A673 (cell line): ENCODE measurements around the gene ARMC10. TPM values are rescaled to one million over a fixed set of nuclear protein-coding genes. Genes with fewer than 3 reads are reported as not detected.

Source experiments
- BruUV-seq: library from RNA; stranded (reverse); fragments of 400-500 nt; replicated peaks from 2 replicates; lab custom pipeline; 2021; lab: Mats Ljungman, UMichigan
- CTCF ChIA-PET: fragments of 300-600 bp; sonication (Branson Sonifier 250); formaldehyde crosslinking; loops from one replicate; lab custom pipeline; 2022; ENCODE audit warnings: antibody characterized with exemption; lab: Charles Lee
- POLR2A ChIA-PET: fragments of 300-600 bp; sonication (Branson Sonifier 250); formaldehyde crosslinking; loops from one replicate; lab custom pipeline; 2022; ENCODE audit warnings: antibody characterized with exemption; ENCODE audit not compliant: low non-redundant PET; lab: Charles Lee
- DNase-seq: peaks from one replicate; pipeline ENCODE4 v3.0.0-alpha.2; 2015; ENCODE audit warnings: low spot score
- H3K27ac ChIP-seq: fragments of 200-600 bp; sonication (generic); 2 replicates; pipeline ENCODE4 v1.5.1; 2016; ENCODE audit warnings: mixed run types, low read depth, mild to moderate bottlenecking, mixed read lengths, antibody characterized with exemption, low read length; ENCODE audit not compliant: poor library complexity, severe bottlenecking
- H3K27me3 ChIP-seq: fragments of 200-600 bp; sonication (generic); replicated peaks from 2 replicates; pipeline ENCODE4 v1.6.1; 2017; ENCODE audit warnings: mixed run types, low read depth, mild to moderate bottlenecking, mixed read lengths, antibody characterized with exemption, low read length; ENCODE audit not compliant: insufficient read depth, poor library complexity
- H3K36me3 ChIP-seq: fragments of 200-600 bp; sonication (generic); 2 replicates; pipeline ENCODE4 v1.6.1; 2016; ENCODE audit warnings: mixed run types, mild to moderate bottlenecking, mixed read lengths, antibody characterized with exemption, low read length; ENCODE audit not compliant: insufficient read depth, poor library complexity, severe bottlenecking
- H3K4me1 ChIP-seq: fragments of 200-600 bp; sonication (generic); 2 replicates; pipeline ENCODE4 v1.6.1; 2017; ENCODE audit warnings: mixed run types, mild to moderate bottlenecking, mixed read lengths, antibody characterized with exemption, low read length; ENCODE audit not compliant: insufficient read depth, poor library complexity, severe bottlenecking
- H3K4me3 ChIP-seq: fragments of 200-600 bp; sonication (generic); 2 replicates; pipeline ENCODE4 v1.5.1; 2016; ENCODE audit warnings: low read depth, mixed run types, mild to moderate bottlenecking, mixed read lengths, low read length; ENCODE audit not compliant: poor library complexity, severe bottlenecking
- H3K9me3 ChIP-seq: fragments of 200-600 bp; sonication (generic); 2 replicates; pipeline ENCODE4 v1.6.1; 2016; ENCODE audit warnings: mixed run types, low read depth, mild to moderate bottlenecking, mixed read lengths, antibody characterized with exemption, low read length; ENCODE audit not compliant: poor library complexity, severe bottlenecking
- EZH2 ChIP-seq: fragments of 200-600 bp; sonication (generic); IDR thresholded peaks from 2 replicates; pipeline ENCODE4 v1.6.1; 2017; ENCODE audit warnings: borderline replicate concordance, low read depth, mild to moderate bottlenecking, mixed read lengths, antibody characterized with exemption, low read length; ENCODE audit not compliant: poor library complexity, severe bottlenecking
- intact Hi-C: fragments of 100-400 bp; cut with micrococcal nuclease; formaldehyde crosslinking; loops from one replicate; pipeline ENCODE4 v1.10.0; 2022; ENCODE audit not compliant: unreplicated experiment
- total RNA-seq: library from RNA; stranded (reverse); gene quantifications from 2 replicates; pipeline ENCODE4 v1.2.3, GENCODE V29; 2021
- TF ChIP-seq, protein P1 (sequence below): fragments of 300-800, 200-600 bp; sonication (generic); conservative IDR thresholded peaks from 2 replicates; pipeline ENCODE4 v1.5.1; 2017; ENCODE audit warnings: low read depth, mild to moderate bottlenecking, antibody characterized with exemption, low read length, moderate library complexity, mixed read lengths

Gene ARMC10
- total RNA-seq, 1 experiment from 2014 or later = 32.0 TPM

DNA sequence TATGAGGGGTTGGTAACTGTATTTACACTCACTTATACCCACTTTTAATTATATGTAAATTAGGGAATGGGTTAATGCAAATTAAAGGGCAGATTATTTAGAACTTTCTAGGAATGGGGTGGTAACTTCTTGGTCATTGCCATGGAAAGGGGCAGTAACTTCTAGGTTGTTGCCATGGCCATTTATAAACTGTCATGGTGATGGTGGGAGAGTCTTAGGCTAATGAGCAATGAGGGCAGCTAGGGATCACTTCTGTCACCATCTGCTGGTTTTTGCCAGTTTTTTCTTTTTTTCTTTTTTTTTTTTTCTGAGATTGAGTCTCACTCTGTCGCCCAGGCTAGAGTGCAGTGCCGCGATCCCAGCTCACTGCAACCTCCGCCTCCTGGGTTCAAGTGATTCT is 40.8 kb downstream of the ARMC10 start:
- Histone ChIP-seq H3K4me3 (no peak overlapping the region), H3K9me3 (no peaks in the 10 kb centered on the region), H3K36me3 (peaks cover 7% of the 10 kb centered on the region), H3K4me1 (no peaks in the 10 kb centered on the region), H3K27me3 (no peaks in the 10 kb centered on the region), H3K27ac (no peak overlapping the region)
- intact Hi-C loops = no loop called here
- ChIA-PET CTCF (no interaction called here), POLR2A (no interaction called here)
- BruUV-seq = no TSS peak
- DNase-seq = no peak
- TF ChIP-seq, protein P1, sequence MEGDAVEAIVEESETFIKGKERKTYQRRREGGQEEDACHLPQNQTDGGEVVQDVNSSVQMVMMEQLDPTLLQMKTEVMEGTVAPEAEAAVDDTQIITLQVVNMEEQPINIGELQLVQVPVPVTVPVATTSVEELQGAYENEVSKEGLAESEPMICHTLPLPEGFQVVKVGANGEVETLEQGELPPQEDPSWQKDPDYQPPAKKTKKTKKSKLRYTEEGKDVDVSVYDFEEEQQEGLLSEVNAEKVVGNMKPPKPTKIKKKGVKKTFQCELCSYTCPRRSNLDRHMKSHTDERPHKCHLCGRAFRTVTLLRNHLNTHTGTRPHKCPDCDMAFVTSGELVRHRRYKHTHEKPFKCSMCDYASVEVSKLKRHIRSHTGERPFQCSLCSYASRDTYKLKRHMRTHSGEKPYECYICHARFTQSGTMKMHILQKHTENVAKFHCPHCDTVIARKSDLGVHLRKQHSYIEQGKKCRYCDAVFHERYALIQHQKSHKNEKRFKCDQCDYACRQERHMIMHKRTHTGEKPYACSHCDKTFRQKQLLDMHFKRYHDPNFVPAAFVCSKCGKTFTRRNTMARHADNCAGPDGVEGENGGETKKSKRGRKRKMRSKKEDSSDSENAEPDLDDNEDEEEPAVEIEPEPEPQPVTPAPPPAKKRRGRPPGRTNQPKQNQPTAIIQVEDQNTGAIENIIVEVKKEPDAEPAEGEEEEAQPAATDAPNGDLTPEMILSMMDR = no peak
- no peak for TF ChIP-seq EZH2

GRCh38 chr7:103116511-103116910 is 41.6 kb downstream of the ARMC10 start:
- POLR2A ChIA-PET = no interaction called here
- BruUV-seq = no TSS peak
- no peaks in the 10 kb centered on the region for H3K27me3 ChIP-seq
- no peak overlapping the region for H3K27ac ChIP-seq
- no peak for TF ChIP-seq EZH2
- TF ChIP-seq, protein P1 = no peak
- H3K4me1 ChIP-seq = no peaks in the 10 kb centered on the region
- intact Hi-C loops = no loop called here
- CTCF ChIA-PET = no interaction called here
- no peak overlapping the region for H3K4me3 ChIP-seq
- no peak for DNase-seq
- H3K9me3 ChIP-seq = no peaks in the 10 kb centered on the region
- H3K36me3 ChIP-seq = peaks cover 10% of the 10 kb centered on the region

GRCh38 chr7:103116991-103117390 is 42.1 kb downstream of the ARMC10 start:
- CTCF ChIA-PET = no interaction called here

More at GRCh38 chr7:103116991-103117390, 42.1 kb downstream of the ARMC10 start:
- no peak overlapping the region for H3K27ac ChIP-seq
- no peak for TF ChIP-seq EZH2
- TF ChIP-seq, protein P1 = no peak
- no peaks in the 10 kb centered on the region for H3K9me3 ChIP-seq
- H3K4me3 ChIP-seq = no peak overlapping the region
- no peaks in the 10 kb centered on the region for H3K27me3 ChIP-seq
- DNase-seq = no peak
- BruUV-seq = no TSS peak
- peaks cover 10% of the 10 kb centered on the region for H3K36me3 ChIP-seq
- H3K4me1 ChIP-seq = no peaks in the 10 kb centered on the region
- intact Hi-C loops = no loop called here
- POLR2A ChIA-PET = no interaction called here
